HG03378 (cell line): ENCODE data around the gene AFG1L.
"Not testable (repeated sequence)": the region's sequence is repeated elsewhere in the genome, so short reads cannot be mapped to it uniquely, and the experiment has no call there.

Source experiments
- ATAC-seq: cut with Tn5 transposase; IDR thresholded peaks from one replicate; pipeline ENCODE4 v1.9.1; 2021; ENCODE audit warnings: mild to moderate bottlenecking, moderate library complexity; ENCODE audit not compliant: unreplicated experiment

Gene AFG1L

GRCh38 chr6:108550256-108550655, 255.4 kb downstream of the AFG1L start:
- ATAC-seq: no peak

- ATAC-seq: no peak
Observed at GRCh38 chr6:108555399-108556052, 260.7 kb downstream of the AFG1L start.

DNA sequence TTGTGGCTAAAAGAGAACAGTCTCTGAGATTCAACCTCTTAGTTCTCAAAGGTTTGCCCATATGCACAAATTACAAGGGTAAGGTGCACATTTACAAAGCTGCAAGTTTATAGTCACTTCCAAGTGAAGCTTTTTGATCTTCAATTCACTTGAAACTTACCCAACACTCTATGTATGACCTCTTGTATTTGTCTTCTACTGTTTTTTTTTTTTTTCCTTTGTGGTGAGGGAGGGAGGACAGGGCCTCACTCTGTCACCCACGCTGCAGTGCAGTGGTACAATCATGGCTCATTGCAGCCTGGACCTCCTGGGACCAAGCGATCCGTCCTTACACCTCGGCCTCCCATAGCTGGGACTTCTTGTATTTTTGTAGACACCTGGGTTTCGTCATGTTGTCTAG, 261.4 kb downstream of the AFG1L start:
- ATAC-seq: no peak

DNA sequence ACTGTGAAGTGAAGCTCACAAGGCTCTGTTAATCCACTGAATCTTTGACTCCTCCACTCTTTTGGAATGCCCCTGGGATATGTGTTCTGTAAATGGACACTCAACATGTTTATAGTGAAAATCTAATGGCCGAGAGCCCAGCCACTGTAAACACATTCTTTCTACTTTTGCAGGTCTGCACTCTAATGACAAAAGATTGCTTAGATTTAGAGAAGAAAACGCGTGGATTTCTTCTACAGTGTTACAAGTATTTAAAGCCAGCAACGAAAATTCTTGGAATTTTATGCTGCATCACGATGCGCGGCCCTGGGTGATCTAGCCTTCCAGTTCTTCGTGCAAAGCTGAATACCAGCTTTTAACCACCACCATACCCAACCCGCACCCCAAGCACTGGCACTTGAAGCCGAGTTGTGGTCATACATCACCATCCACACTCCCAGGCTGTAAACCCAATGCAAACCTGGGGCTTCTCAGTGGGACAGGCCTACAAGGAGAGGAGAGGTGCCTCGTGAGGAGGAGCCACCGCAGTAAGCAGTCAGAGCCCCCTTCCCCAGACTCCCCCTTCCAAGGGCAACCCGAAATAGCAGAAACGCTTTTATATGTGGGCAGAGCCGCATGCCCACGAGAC, 262.1 kb downstream of the AFG1L start:
- no peak for ATAC-seq

DNA sequence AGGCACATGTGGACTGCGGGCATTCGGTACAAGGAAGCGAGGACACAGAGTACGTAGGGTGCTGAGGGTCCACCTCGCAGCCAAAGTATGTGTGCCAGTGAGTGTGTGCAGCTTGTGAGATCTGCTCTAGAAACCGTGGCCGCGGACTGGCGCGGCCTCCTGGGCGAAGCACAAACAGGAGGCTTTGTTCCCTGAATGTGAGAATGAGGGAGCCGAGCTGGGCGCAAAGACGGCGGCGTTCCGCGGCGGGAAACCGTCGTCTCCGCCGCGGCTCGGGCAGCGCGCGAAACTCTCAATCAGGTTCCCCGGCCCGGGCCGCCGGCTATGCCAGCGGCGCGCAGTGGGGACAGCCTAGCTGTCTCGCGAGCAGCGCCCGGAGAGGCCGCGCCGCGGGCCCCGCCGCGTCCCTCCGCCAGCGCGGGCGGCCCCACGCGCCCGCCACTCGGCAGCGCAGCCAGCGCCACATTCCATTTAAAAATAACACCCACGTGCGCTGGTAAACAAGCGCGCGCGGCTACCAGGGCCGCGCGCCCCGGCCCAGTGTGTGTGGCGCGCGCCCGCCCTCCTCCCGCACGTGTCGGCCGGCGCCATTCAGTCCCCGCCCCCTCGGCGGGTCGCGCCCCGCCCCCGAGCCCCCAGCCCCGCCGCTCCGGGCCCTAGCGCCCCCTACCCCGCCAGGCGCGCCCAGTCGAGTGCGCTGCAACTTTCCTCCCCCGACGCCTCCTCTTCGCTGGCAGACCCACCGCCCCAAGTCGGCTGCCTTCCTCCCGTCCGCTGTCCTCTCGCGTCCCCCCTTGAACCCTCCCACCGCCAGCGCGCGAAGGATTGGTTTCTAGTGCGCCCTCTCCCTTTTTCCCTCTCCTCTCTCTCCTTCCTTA, 262.9 kb downstream of the AFG1L start:
- ATAC-seq: no peak

- peak; percentile 69 for ATAC-seq
Observed at GRCh38 chr6:108558372-108559096, 263.7 kb downstream of the AFG1L start.

GRCh38 chr6:108559097-108559883, 264.4 kb downstream of the AFG1L start:
- ATAC-seq: peak; percentile 33

DNA sequence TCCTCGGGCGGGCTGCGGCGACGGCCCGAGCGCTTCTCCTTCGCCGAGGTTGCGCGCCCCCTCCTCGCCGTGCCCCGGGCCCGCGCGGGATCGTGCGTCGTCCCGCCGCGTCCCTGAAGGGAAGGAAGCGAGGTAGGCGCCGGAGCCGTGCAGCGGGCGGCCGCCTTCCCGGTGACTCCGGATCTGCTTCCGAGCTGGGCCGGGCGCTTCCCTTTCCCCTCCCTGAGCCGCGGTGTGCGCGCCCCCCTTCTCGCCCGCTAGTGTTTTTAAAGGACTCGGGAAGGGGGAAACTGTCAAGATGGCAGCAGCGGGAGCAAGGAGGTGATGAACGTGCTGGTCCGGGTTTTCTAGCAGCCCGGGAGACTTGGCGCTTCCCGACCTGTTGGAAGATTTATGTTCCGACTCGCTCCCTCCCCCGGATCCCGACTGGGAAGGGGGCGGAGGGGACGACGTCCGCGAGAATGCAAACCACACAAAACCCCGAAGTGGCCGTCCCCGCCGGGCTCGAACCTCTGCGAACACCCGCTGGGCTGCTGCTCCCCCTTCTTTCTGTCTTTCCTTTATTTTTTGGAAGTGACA, 265.1 kb downstream of the AFG1L start:
- peak; percentile 2 for ATAC-seq

DNA sequence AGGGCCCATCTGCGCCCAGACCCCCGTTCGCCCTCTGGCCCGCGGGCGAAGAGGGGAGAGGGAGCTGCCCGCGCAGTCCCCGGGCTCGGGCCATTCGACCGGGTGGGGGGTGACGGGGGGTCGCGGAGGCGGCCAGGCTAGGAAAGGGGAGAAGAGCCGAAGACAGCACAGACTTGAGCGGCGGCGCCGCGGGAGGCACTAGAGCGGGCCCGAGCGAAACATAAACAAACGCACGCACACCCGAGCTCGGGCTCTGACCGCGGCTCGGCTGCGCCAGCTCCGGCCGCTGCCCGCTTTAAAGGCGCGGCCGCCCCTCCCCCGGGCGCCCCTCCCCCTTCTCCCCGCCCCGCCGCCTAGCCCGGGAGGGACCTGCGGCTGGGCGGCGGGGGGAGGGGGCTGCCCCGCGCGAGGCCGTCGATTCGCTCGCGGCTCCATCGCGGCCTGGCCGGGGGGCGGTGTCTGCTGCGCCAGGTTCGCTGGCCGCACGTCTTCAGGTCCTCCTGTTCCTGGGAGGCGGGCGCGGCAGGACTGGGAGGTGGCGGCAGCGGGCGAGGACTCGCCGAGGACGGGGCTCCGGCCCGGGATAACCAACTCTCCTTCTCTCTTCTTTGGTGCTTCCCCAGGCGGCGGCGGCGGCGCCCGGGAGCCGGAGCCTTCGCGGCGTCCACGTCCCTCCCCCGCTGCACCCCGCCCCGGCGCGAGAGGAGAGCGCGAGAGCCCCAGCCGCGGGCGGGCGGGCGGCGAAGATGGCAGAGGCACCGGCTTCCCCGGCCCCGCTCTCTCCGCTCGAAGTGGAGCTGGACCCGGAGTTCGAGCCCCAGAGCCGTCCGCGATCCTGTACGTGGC, 265.8 kb downstream of the AFG1L start, which contains the start of gene FOXO3:
Gene FOXO3 (plus strand): TSS at position 455 of the 846 bp plus-strand sequence. CDS start 292 bp downstream, at position 747.
- ATAC-seq: no peak

- ATAC-seq: not testable (repeated sequence)
Observed at GRCh38 chr6:108561309-108561647, 266.4 kb downstream of the AFG1L start.

DNA sequence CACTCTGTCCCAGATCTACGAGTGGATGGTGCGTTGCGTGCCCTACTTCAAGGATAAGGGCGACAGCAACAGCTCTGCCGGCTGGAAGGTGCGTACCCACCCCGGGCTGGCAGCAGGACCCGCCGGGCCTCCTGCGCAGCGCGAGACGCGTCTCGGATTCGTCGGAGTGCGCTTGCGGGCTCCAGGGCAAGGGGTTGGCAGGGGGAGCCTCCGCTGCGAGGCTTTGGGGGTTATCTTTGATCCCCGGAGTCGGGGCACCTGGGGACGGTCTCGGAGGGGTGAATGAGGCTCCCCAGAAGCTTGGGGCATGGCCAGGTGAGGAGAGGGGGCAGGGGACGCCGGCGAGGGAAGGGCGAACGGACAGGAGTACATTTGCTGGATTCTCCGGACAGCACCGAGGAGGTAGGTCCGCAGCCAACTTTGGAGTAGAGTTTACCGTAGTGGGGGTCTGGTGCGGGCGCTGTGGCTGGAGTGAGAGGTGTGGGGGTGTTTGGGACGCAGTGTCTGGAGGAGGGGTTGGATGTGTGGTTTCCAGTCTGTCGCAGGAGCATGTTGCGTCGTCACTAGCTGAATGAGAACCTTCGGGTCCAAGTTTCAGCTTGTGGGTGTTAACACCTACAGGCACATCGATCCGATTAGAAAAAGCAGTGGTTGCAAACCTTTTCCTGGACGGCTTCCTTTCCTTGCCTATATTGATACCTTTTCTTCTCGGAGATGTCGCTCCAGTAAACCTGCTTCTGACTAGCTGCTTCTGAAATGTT, 267.1 kb downstream of the AFG1L start:
- ATAC-seq: no peak

DNA sequence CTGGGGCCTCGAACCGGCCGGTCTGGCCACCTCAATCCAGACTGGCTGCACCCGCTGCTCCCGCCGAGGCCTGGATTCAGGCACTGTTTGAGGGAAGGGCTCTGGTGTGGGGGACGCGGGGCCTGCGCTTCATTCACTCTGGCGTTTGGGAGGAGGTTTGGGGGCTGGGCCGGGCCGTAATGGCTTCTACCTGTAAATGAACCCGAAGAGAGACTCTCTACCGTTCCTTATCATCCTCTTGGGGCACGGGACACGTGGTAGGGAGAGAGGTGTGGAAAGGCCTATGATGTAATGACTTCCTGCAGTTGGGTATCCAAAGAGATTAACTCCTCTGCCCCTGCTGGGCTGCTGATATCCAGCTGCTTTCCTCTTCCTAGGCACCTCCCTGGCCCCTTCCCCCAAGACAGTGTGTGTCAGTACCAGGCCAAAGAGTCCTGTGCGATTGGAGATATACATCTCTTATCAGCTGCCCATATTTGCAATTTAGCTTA, 267.7 kb downstream of the AFG1L start:
- ATAC-seq: no peak

DNA sequence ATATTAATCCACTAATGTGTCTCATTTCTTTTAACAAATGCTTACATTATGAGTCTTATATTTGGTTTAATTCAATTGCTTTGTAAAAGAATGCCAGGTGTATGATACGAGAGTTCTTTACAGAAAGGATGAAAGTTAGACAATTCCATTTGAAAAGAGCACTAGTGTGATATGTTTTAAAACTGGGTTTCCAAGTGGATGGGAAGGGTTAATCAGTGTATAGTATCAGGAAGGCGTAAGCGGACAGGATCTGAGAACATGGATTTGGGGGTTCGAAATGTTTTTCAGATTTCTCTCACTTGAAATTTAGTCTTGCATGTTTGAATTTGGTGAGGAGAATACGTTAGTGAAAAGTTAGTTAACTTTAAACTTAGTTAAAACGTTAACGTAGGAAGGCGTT, 268.4 kb downstream of the AFG1L start:
- ATAC-seq: no peak

GRCh38 chr6:108564178-108564577, 269.3 kb downstream of the AFG1L start:
- ATAC-seq: no peak

DNA sequence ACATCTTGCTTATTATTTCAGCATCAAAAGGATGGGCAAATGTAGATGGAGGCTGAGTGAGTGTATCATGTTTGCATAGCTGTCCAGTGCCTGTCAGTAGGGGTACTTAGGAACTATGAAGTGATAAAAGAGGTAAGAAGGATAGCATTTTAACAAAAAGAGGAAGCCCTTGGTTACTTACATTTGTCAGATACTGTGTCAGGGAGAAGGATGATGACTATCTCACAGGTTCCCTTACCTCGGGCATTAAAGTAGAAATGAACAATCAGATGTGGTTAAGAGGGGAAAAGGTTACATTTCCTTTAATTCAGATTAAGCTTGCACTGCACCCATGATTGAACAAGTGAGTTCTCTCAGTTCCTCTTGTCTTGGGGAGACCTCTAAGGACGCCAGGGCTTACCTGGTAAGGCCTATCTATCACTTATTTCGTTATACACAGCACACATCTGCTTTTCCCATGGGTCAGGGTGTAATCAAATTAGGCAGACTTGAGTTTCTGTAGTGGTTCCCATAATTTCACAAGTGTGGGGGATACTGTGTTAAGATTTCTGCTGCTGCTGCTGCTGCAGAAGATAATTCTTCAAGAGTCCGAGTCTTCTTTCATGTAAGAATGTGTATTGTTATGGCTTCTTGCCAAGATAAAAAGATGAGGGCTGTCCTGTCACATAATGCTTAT, 270.4 kb downstream of the AFG1L start:
- peak; percentile 87 for ATAC-seq

DNA sequence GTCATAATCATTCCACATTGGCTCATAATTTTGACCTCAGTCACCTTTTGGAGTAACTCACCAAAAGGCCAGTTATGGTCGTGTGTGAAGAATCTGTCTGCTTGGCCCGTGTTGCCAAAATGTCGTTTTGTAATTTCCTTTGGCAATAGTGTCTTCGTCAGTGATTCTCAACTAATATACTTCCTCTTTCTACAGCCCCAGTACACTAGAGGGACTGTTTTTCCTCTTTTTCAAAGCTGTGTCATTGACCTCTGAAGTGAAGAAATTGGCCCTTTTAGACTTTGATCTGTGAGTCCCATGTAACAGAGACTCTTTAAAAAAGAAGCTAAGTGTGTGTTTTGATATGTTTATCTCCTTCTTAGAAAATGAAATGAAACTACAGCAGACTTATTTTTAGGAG, 271.0 kb downstream of the AFG1L start:
- ATAC-seq: no peak

DNA sequence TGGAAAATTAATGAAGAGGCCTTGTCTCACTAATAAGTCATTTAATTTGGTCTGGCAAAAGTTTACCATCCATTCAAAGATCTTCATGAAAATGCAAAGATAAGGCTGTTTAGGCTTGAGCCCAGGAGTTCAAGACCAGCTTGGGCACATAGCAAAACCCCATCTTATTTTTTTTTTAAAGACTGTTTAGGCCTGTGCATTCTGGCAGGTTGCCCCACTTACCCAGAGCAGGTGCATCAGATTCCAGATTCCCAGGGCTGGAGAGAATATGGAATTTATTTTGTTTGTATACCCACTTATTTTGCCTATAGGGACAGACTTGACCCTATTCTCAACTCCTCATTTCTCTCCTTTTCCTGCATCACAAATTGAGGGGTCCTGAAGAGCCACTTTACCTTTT, 271.6 kb downstream of the AFG1L start:
- no peak for ATAC-seq

DNA sequence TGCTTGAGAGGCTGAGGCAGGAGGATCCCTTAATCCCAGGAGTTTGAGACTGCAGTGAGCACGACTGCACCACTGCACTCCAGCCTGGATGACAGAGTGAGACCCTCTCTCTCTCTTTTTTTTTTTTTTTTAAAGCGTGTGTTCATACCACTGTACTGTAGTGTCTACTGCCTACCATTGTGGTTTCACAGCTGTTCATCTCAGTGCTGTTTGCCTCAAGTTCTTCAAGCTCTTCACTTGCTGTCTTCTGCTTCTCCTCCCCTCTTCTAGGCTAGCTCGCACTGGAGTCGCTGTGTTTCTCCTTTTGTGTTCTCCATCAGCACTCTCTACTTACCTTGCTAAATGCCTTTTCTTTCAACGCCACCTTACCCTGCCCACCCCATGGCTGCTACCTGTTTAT, 273.2 kb downstream of the AFG1L start:
- no peak for ATAC-seq
